GM19193 (cell line): ENCODE results near the gene MAGI1.

ENCODE experiments used
- POLR2A ChIP-seq: IDR thresholded peaks from 4 replicates; pipeline ENCODE4 v1.6.1; 2011; ENCODE audit not compliant: insufficient read depth, insufficient read length; ENCODE audit errors: extremely low read depth

The MAGI1 gene

GRCh38 chr3:65897766-65898165 lies 141.0 kb downstream of the MAGI1 start:
- no peak for TF ChIP-seq POLR2A

- TF ChIP-seq POLR2A, result no peak
These were observed 142.4 kb downstream of the MAGI1 start for GRCh38 chr3:65896321-65896720.

- TF ChIP-seq POLR2A, result no peak
These were observed 143.9 kb downstream of the MAGI1 start for GRCh38 chr3:65894679-65895453.

GRCh38 chr3:65894126-65894525 lies 144.6 kb downstream of the MAGI1 start:
- no peak for TF ChIP-seq POLR2A

GRCh38 chr3:65893631-65894030 lies 145.1 kb downstream of the MAGI1 start:
- TF ChIP-seq POLR2A, result no peak

- no peak for TF ChIP-seq POLR2A
These were observed 148.4 kb downstream of the MAGI1 start for GRCh38 chr3:65890328-65890727.

- TF ChIP-seq POLR2A, result no peak
These were observed 149.0 kb downstream of the MAGI1 start for GRCh38 chr3:65889707-65890099.

GRCh38 chr3:65888980-65889706 lies 149.6 kb downstream of the MAGI1 start:
- TF ChIP-seq POLR2A, result no peak

- TF ChIP-seq POLR2A, result no peak
These were observed 150.5 kb downstream of the MAGI1 start for GRCh38 chr3:65888196-65888595.

GRCh38 chr3:65886391-65886790 lies 152.3 kb downstream of the MAGI1 start:
- no peak for TF ChIP-seq POLR2A

- no peak for TF ChIP-seq POLR2A
These were observed 154.6 kb downstream of the MAGI1 start for GRCh38 chr3:65884071-65884470.

- no peak for TF ChIP-seq POLR2A
These were observed 155.1 kb downstream of the MAGI1 start for GRCh38 chr3:65883613-65884012.

GRCh38 chr3:65880350-65880749 lies 158.4 kb downstream of the MAGI1 start:
- no peak for TF ChIP-seq POLR2A

GRCh38 chr3:65879372-65879771 lies 159.3 kb downstream of the MAGI1 start:
- no peak for TF ChIP-seq POLR2A

- no peak for TF ChIP-seq POLR2A
These were observed 159.9 kb downstream of the MAGI1 start for GRCh38 chr3:65878831-65879230.

- TF ChIP-seq POLR2A, result no peak
These were observed 161.6 kb downstream of the MAGI1 start for GRCh38 chr3:65877160-65877559.

GRCh38 chr3:65876028-65876420 lies 162.7 kb downstream of the MAGI1 start:
- TF ChIP-seq POLR2A, result no peak

GRCh38 chr3:65875393-65876027 lies 163.2 kb downstream of the MAGI1 start:
- TF ChIP-seq POLR2A, result no peak
